CD4-positive, alpha-beta T cell treated with Interferon gamma for 1 hour (primary cell): ENCODE measurements around the gene ARHGAP19.

ENCODE experiments used
- DNase-seq: peaks from one replicate; pipeline ENCODE4 v3.0.0-alpha.2; 2020

The ARHGAP19 gene

GRCh38 chr10:97292097-97292861 is at the start of gene ARHGAP19:
Gene ARHGAP19, minus strand, starts transcription at chr10:97292637. Its CDS starts 10 bp downstream, at chr10:97292627.
- peak; percentile 95 for DNase-seq

DNA sequence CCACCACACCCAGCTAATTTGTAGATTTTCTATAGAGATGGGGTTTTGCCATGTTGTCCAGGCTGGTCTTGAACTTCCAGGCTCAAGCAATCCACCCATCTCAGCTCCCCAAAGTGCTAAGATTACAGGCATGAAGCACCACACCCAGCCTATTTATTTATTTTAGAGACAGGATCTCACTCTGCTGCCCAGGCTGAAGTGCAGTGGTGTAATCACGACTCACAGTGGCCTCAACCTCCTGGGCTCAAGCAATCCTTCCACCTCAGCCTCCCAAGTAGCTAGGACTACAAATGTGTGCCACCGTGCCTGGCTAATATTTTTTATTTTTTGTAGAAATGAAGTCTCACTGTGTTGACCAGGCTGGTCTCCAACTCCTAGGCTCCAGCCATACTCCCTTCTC is 49.0 kb upstream of the ARHGAP19 start:
- no peak for DNase-seq

GRCh38 chr10:97338041-97338440 is 45.6 kb upstream of the ARHGAP19 start:
- DNase-seq, result no peak

GRCh38 chr10:97336942-97337831 is 44.8 kb upstream of the ARHGAP19 start:
- DNase-seq, result no peak

DNA sequence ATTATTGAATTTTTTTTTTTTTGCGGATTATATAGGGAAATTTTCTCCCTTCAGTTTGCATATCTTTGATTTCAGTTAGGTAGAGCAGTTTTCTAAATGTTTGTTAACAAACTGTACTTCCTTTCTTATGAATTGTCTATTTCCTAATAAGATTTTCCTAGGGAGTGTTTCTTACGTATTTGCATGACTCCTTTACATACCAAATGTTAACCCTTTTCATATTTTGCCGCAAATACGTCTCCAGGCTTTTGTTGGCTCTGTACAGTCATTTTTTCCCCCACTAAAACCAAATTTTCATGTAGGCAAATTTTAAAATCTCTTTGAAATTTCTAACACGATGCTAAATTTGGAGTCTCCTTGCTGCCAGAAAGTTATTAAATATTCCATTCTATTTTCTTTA is 44.0 kb upstream of the ARHGAP19 start:
- no peak for DNase-seq

GRCh38 chr10:97336006-97336405 is 43.6 kb upstream of the ARHGAP19 start:
- no peak for DNase-seq

- DNase-seq, result no peak
Measured at GRCh38 chr10:97335188-97335619, 42.8 kb upstream of the ARHGAP19 start.

DNA sequence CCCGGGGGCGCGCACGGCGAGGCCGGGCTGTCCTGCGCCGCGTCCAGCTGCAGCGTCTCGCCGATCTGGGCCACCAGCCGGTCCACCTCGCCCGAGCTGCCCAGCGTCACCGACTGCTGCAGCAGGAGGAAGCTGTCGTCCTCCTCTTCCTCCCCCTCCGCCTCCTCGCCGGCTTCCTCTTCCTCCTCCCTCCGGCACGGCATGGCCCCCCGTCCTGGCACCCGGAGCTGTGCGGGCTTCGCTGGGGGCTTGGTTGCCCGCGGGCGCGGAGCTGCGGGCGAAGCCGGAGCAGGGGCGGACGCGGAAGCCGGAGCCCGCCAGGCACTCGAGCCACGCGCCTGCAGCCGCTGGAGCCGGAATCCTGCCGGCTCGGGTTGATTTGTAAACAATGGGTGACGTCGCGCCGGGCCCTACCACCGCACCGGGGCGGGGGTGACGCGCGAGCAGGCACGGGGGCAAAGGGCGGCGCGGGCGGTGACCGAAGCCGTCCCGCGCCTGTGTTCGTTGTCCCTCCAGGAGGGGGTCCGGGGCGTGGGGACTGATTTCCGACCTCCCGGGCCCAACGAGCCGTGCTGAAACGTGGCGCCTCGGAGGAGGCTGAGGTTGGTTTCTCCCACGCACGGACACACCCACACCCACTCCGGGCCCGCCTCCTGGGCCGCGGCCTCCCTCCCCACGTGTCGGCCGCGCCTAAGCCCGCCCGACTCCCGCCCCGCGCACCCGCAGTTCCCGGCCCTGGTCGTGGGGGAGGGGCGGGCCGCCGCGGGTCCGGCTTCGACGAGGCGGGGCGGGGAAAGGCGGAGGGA is 42.1 kb upstream of the ARHGAP19 start, which contains the start of gene FRAT2:
Gene FRAT2, minus strand, starts transcription at position 360 of the 806 bp plus-strand sequence. Its CDS starts 157 bp downstream, at position 203.
- DNase-seq, result peak; percentile 86

GRCh38 chr10:97333601-97334369 is 41.3 kb upstream of the ARHGAP19 start:
- DNase-seq, result peak; percentile 43

- DNase-seq, result no peak
Measured at GRCh38 chr10:97333351-97333600, 40.8 kb upstream of the ARHGAP19 start.

- no peak for DNase-seq
Measured at GRCh38 chr10:97332591-97333350, 40.3 kb upstream of the ARHGAP19 start.

DNA sequence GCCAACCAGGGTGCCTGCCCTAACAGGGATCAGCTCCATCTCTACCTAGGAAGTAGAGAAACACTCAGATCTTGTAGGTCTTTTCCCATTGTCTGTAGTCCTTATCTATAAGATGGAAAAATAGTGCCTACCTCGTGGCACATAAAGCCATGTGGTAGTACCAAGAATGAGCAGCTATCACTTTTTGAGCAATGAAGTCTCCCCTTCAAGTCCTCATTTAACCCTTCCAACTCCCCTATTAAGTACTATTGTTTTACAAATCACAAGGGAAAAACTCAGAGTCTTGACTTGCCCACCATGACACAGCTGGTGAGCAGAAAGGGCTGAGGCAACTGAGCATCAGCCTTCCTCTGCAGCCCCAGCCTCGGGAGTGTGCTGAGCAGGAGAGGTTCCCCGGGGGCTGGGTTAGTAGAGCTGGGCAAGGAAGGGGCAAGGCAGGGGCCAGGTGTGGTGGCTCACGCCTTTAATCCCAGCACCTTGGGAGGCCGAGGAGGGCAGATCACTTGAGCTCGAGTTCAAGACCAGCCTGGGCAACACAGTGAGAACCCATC is 38.8 kb upstream of the ARHGAP19 start:
- DNase-seq, result no peak

DNA sequence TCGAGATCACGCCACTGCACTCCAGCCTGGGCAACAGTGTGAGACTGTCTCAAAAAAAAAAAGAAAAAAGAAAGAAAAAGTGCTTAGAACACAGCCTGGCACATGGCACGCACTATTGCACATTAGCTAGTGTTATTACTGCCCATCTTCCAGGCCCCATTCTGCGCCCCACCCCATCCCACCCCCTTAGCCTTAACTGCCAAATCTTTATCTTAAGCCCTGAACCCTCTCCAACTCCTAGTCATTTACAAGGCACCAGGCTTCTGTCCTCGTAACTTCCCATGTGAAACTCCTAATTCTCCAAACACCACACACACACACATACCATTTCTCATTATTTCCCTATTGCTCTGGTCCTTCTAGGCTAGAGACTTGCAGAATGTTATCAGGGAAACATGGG is 37.3 kb upstream of the ARHGAP19 start:
- DNase-seq, result no peak

GRCh38 chr10:97328646-97329453 is 36.4 kb upstream of the ARHGAP19 start:
- no peak for DNase-seq

DNA sequence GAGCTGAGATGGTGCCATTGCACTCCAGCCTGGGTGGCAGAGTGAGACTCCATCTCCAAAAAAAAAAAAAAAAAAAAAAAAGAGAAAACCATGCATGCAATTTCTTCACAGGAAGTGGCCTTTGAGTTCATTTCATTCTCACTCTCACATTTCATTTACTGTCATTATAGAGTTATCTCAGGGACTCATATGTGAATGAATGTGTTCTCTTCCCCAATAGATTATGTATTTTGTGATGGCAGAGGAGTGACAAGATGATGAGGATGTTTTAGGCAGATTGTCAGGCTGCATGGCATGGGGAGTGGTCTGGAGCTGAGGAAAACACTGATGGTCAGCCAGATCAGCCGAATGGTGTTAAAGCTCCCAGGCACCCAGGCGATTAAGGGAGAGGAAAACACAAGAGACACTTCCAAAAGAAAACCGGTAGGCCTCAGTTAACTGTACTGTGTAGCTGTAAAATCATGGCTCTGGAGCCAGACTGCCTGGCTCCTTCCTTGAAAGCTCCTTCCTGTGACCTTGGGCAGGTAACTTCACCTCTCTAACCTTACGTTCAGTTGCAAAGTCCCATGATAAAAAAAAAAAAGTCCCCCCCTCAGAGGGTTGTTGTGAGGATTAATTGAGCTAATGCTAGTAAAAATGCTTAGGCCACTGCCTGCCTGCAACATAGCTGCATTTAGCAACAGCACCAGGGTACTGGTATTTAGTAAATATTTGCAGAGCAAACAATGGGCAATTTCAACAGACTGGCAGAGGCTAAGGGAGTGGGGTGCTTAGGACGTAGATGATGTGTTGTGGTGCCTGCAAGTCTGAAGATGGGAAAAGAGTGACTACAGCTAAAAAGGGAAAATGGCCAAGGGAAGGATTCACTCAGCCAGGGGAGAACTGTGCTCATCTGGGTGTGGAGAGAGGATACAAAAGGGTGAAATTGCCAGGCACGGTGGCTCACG is 35.2 kb upstream of the ARHGAP19 start:
- no peak for DNase-seq

- no peak for DNase-seq
Measured at GRCh38 chr10:97325754-97326153, 33.3 kb upstream of the ARHGAP19 start.

GRCh38 chr10:97323501-97323900 is 31.1 kb upstream of the ARHGAP19 start:
- no peak for DNase-seq

- no peak for DNase-seq
Measured at GRCh38 chr10:97321804-97322190, 29.4 kb upstream of the ARHGAP19 start.
